SK-N-SH treated with all-trans-retinoic acid at 6 μM for 48 hours (cell line): ENCODE data around the gene KLHL4.

Source experiments
- ARNTL ChIP-seq: fragments of 450-650 bp; formaldehyde crosslinking; IDR thresholded peaks from 2 replicates; pipeline ENCODE4 v1.5.0; 2020; ENCODE audit warnings: low read depth, mild to moderate bottlenecking, moderate library complexity, borderline replicate concordance
- BACH2 ChIP-seq: fragments of 250-450 bp; sonication (Bioruptor Pico); IDR thresholded peaks from 2 replicates; pipeline ENCODE4 v1.9.0; 2021; ENCODE audit warnings: mild to moderate bottlenecking, borderline replicate concordance
- GLIS3 ChIP-seq: fragments of 250-450 bp; sonication (Bioruptor Pico); IDR thresholded peaks from 2 replicates; pipeline ENCODE4 v1.5.0; 2020; ENCODE audit warnings: mild to moderate bottlenecking, moderate library complexity
- ISL1 ChIP-seq: fragments of 250-450 bp; sonication (Bioruptor Pico); IDR thresholded peaks from 2 replicates; pipeline ENCODE4 v2.1.2; 2022; ENCODE audit warnings: mild to moderate bottlenecking, moderate library complexity
- RARB ChIP-seq: fragments of 250-450 bp; sonication (Bioruptor Pico); IDR thresholded peaks from 2 replicates; pipeline ENCODE4 v1.8.0; 2021; ENCODE audit warnings: mild to moderate bottlenecking, moderate library complexity
- TOX ChIP-seq: fragments of 250-450 bp; sonication (Bioruptor Pico); IDR thresholded peaks from 2 replicates; pipeline ENCODE4 v1.8.0; 2021; ENCODE audit warnings: mild to moderate bottlenecking, moderate library complexity, borderline replicate concordance
- TSHZ2 ChIP-seq: fragments of 250-450 bp; sonication (Bioruptor Pico); IDR thresholded peaks from 2 replicates; pipeline ENCODE4 v1.5.0; 2020; ENCODE audit warnings: mild to moderate bottlenecking, moderate library complexity
- ZFP3 ChIP-seq: fragments of 250-450 bp; sonication (Bioruptor Pico); IDR thresholded peaks from 2 replicates; pipeline ENCODE4 v1.5.0; 2020; ENCODE audit warnings: mild to moderate bottlenecking, moderate library complexity
- ZNF70 ChIP-seq: fragments of 450-650 bp; formaldehyde crosslinking; IDR thresholded peaks from 2 replicates; pipeline ENCODE4 v1.5.0; 2020; ENCODE audit warnings: mild to moderate bottlenecking, moderate library complexity
- TF ChIP-seq, protein P1 (sequence below): fragments of 250-450 bp; sonication (Bioruptor Pico); IDR thresholded peaks from 2 replicates; pipeline ENCODE4 v1.8.0; 2020; ENCODE audit warnings: mild to moderate bottlenecking, moderate library complexity, borderline replicate concordance

DNA sequence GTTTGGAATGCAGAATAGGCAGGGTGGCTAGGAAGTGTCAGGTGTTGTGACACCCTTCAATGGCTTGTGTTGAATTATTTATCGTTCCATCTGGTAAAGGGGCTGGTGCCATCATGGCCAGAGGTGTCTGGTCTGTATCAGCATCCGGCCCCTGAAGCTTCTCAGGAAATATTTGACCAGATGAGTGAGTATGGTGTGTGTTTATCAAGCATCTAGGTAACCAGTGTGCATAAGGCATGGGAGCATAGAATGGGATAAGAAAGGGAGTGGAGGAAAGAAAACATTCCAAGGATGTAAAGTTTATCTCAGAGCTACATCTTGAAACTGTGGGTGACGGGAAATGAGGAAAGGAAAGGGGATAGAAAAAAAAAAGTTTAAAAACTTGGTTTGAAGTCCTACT lies 109.4 kb downstream of the KLHL4 start:
- TF ChIP-seq ZFP3 (CRISPR knock-in tag) (no peak), TOX (CRISPR knock-in tag) (no peak), ISL1 (CRISPR knock-in tag) (no peak), BACH2 (CRISPR knock-in tag) (no peak), ZNF70 (no peak), TSHZ2 (CRISPR knock-in tag) (no peak), GLIS3 (CRISPR knock-in tag) (no peak), RARB (no peak), ARNTL (no peak)
- TF ChIP-seq, protein P1, sequence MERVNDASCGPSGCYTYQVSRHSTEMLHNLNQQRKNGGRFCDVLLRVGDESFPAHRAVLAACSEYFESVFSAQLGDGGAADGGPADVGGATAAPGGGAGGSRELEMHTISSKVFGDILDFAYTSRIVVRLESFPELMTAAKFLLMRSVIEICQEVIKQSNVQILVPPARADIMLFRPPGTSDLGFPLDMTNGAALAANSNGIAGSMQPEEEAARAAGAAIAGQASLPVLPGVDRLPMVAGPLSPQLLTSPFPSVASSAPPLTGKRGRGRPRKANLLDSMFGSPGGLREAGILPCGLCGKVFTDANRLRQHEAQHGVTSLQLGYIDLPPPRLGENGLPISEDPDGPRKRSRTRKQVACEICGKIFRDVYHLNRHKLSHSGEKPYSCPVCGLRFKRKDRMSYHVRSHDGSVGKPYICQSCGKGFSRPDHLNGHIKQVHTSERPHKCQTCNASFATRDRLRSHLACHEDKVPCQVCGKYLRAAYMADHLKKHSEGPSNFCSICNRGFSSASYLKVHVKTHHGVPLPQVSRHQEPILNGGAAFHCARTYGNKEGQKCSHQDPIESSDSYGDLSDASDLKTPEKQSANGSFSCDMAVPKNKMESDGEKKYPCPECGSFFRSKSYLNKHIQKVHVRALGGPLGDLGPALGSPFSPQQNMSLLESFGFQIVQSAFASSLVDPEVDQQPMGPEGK (CRISPR knock-in tag), result no peak
